DND-41 (cell line): ENCODE results near the gene MAL.

Source experiments
- ATAC-seq: fragments of 200-7000 bp; cut with Tn5 transposase; 3 replicates; pipeline ENCODE4 v1.9.1; 2021; ENCODE audit warnings: low read depth; ENCODE audit not compliant: insufficient read depth
- DNase-seq: peaks from one replicate; pipeline ENCODE4 v3.0.0-alpha.2; 2020
- H2AFZ ChIP-seq: 2 replicates; pipeline ENCODE4 v1.6.0; 2012; ENCODE audit warnings: low read depth, low read length
- H3K27ac ChIP-seq: 2 replicates; pipeline ENCODE4 v1.5.1; 2012; ENCODE audit warnings: low read length, inconsistent platforms
- H3K27me3 ChIP-seq: fragments of 200-600 bp; sonication (generic); 2 replicates; pipeline ENCODE4 v1.6.0; 2012; ENCODE audit warnings: low read length, mild to moderate bottlenecking, inconsistent platforms; ENCODE audit not compliant: insufficient read depth, poor library complexity
- H3K36me3 ChIP-seq: 2 replicates; pipeline ENCODE4 v1.5.1; 2012; ENCODE audit warnings: low read length, inconsistent platforms; ENCODE audit not compliant: insufficient read depth
- H3K4me1 ChIP-seq: 2 replicates; pipeline ENCODE4 v1.5.1; 2012; ENCODE audit warnings: mild to moderate bottlenecking, low read length; ENCODE audit not compliant: insufficient read depth
- H3K4me2 ChIP-seq: 2 replicates; pipeline ENCODE4 v1.6.0; 2012; ENCODE audit warnings: mild to moderate bottlenecking, moderate library complexity, low read length, inconsistent platforms; ENCODE audit not compliant: insufficient read depth
- H3K4me3 ChIP-seq, 2 experiments: fragments of 200-600 bp in 1 of 2; shearing (Covaris generic) in 1 of 2; 2 replicates each; pipeline ENCODE4 v1.5.1; 2012 to 2016; ENCODE audit warnings: inconsistent platforms in 2 of 2, low read length in 2 of 2, mild to moderate bottlenecking in 2 of 2, low read depth in 1 of 2, moderate library complexity in 1 of 2
- H3K79me2 ChIP-seq: 2 replicates; pipeline ENCODE4 v1.6.0; 2012; ENCODE audit warnings: low read length, inconsistent platforms; ENCODE audit not compliant: insufficient read depth
- H3K9ac ChIP-seq: 2 replicates; pipeline ENCODE4 v1.6.0; 2012; ENCODE audit warnings: low read depth, mild to moderate bottlenecking, inconsistent platforms, low read length, moderate library complexity
- H3K9me3 ChIP-seq: 2 replicates; pipeline ENCODE4 v1.5.1; 2012; ENCODE audit warnings: low read length, moderate library complexity, mild to moderate bottlenecking, inconsistent platforms; ENCODE audit not compliant: insufficient read depth, severe bottlenecking
- H4K20me1 ChIP-seq: 2 replicates; pipeline ENCODE4 v1.6.0; 2012; ENCODE audit warnings: low read length; ENCODE audit not compliant: insufficient read depth
- EZH2 ChIP-seq: IDR thresholded peaks from 3 replicates; pipeline ENCODE4 v1.6.1; 2012; ENCODE audit warnings: borderline replicate concordance, low read depth, mild to moderate bottlenecking, moderate library complexity, low read length, inconsistent platforms; ENCODE audit not compliant: severe bottlenecking
- TF ChIP-seq, protein P1 (sequence below): IDR thresholded peaks from 2 replicates; pipeline ENCODE4 v1.5.1; 2012; ENCODE audit warnings: borderline replicate concordance, low read length, moderate library complexity, mild to moderate bottlenecking; ENCODE audit not compliant: poor library complexity, severe bottlenecking; ENCODE audit errors: extremely low read depth

Gene MAL

DNA sequence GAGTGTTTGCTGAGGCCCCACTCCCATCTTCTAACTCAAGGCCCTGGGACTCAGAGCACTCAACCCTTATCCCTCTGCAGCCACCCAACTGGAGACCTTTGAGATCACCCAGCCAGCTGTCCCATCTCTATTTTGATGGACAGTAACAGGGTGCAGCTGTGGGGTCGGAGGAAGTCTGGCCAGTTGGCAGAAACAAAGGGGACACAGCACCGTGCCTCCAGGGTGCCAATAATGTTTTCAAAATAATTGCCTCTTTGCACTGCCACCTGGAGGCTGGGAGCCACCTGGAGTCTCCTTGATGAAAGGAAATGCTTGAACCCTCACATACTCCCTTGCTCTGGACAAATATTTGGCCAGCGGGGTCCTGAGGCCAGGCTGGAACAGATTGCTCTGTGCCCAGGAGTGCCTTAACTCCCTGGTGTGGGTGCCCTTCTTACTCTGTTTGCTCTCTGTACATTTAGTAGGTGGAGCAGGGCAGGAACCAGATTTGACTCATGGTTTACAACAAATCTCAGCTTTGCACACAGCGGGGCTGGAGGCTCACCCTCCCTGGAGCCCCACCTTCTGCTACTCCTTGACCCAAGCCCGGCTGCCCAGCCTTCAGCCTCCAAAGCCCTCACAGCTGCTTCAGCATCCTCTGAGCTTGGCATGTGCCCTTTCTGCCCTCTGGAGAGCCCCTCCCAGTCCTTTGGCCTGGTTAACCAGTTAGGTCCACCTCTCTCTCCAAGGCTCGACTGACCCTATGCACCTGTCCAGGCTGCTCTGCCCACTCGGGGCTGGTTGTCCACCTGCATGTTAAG is 17.2 kb downstream of the MAL start:
- H3K4me1 ChIP-seq: no peaks in the 10 kb centered on the region
- H3K9me3 ChIP-seq: no peaks in the 10 kb centered on the region
- no peak overlapping the region for H2AFZ ChIP-seq
- no peak overlapping the region for H3K27ac ChIP-seq
- DNase-seq (no peak), ATAC-seq (no peak)
- H3K9ac ChIP-seq: no peak overlapping the region
- H3K4me3 ChIP-seq: no peak overlapping the region
- H3K79me2 ChIP-seq: peaks cover 9% of the 10 kb centered on the region; the same call in 1 of the 2 replicates
- H3K27me3 ChIP-seq: no peaks in the 10 kb centered on the region
- peaks cover 29% of the 10 kb centered on the region for H3K36me3 ChIP-seq
- H3K4me2 ChIP-seq: no peak overlapping the region
- H4K20me1 ChIP-seq: peaks cover 3% of the 10 kb centered on the region; the same call in 1 of the 2 replicates
- TF ChIP-seq, protein P1, sequence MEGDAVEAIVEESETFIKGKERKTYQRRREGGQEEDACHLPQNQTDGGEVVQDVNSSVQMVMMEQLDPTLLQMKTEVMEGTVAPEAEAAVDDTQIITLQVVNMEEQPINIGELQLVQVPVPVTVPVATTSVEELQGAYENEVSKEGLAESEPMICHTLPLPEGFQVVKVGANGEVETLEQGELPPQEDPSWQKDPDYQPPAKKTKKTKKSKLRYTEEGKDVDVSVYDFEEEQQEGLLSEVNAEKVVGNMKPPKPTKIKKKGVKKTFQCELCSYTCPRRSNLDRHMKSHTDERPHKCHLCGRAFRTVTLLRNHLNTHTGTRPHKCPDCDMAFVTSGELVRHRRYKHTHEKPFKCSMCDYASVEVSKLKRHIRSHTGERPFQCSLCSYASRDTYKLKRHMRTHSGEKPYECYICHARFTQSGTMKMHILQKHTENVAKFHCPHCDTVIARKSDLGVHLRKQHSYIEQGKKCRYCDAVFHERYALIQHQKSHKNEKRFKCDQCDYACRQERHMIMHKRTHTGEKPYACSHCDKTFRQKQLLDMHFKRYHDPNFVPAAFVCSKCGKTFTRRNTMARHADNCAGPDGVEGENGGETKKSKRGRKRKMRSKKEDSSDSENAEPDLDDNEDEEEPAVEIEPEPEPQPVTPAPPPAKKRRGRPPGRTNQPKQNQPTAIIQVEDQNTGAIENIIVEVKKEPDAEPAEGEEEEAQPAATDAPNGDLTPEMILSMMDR: no peak
- TF ChIP-seq EZH2: no peak

GRCh38 chr2:95043300-95044093 is 18.0 kb downstream of the MAL start:
- Histone ChIP-seq H3K27me3 (no peaks in the 10 kb centered on the region), H3K27ac (no peak overlapping the region), H3K4me3 (no peak overlapping the region), H3K4me1 (no peaks in the 10 kb centered on the region), H3K36me3 (peaks cover 37% of the 10 kb centered on the region), H3K9ac (no peak overlapping the region), H3K9me3 (no peaks in the 10 kb centered on the region), H3K4me2 (no peak overlapping the region), H4K20me1 (peaks cover 3% of the 10 kb centered on the region; the same call in 1 of the 2 replicates), H3K79me2 (peaks cover 9% of the 10 kb centered on the region; the same call in 1 of the 2 replicates), H2AFZ (no peak overlapping the region)
- no peak for TF ChIP-seq EZH2
- TF ChIP-seq, protein P1: no peak
- ATAC-seq (peak; percentile 49; the same call in 1 of the 3 replicates), DNase-seq (peak; percentile 20)

DNA sequence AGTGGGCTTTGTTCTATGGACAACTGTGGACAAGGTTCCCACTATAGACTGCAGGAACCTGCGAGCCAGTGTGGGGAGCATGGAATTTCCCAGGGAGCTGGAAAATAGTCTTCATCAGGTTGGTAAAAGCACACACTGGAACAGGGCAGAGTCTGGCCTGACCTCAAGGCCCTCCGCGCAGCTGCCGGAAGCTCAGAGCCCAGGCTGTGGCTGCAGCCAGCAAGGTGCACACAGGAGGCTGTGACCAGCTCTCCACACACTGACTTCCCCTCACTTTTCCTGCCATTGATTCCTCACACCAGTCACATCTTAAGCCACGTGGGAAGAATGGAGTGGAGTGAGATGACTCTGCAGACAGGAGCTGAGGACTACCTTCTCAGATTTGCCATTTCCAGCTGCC is 19.1 kb downstream of the MAL start:
- H3K9me3 ChIP-seq: no peaks in the 10 kb centered on the region
- TF ChIP-seq, protein P1: no peak
- TF ChIP-seq EZH2: no peak
- H3K4me2 ChIP-seq: no peak overlapping the region
- DNase-seq: no peak
- no peak for ATAC-seq
- peaks cover 9% of the 10 kb centered on the region; the same call in 1 of the 2 replicates for H3K79me2 ChIP-seq
- no peak overlapping the region for H3K4me3 ChIP-seq
- H3K36me3 ChIP-seq: peaks cover 47% of the 10 kb centered on the region
- no peaks in the 10 kb centered on the region for H3K27me3 ChIP-seq
- no peak overlapping the region for H2AFZ ChIP-seq
- H3K4me1 ChIP-seq: no peaks in the 10 kb centered on the region
- no peak overlapping the region for H3K9ac ChIP-seq
- peaks cover 3% of the 10 kb centered on the region; the same call in 1 of the 2 replicates for H4K20me1 ChIP-seq
- H3K27ac ChIP-seq: no peak overlapping the region
